B cell (primary cell): ENCODE measurements around the gene PRUNE1.

Source experiments
- EZH2 ChIP-seq: IDR thresholded peaks from 2 replicates; pipeline ENCODE4 v1.6.1; 2012; ENCODE audit warnings: borderline replicate concordance, low read depth, mild to moderate bottlenecking, moderate library complexity, low read length; ENCODE audit not compliant: insufficient read depth, poor library complexity, severe bottlenecking
- TF ChIP-seq, protein P1 (sequence below): fragments of 200-600 bp; IDR thresholded peaks from one replicate; pipeline ENCODE4 v1.8.0; 2022; ENCODE audit warnings: antibody characterized with exemption, mild to moderate bottlenecking

DNA sequence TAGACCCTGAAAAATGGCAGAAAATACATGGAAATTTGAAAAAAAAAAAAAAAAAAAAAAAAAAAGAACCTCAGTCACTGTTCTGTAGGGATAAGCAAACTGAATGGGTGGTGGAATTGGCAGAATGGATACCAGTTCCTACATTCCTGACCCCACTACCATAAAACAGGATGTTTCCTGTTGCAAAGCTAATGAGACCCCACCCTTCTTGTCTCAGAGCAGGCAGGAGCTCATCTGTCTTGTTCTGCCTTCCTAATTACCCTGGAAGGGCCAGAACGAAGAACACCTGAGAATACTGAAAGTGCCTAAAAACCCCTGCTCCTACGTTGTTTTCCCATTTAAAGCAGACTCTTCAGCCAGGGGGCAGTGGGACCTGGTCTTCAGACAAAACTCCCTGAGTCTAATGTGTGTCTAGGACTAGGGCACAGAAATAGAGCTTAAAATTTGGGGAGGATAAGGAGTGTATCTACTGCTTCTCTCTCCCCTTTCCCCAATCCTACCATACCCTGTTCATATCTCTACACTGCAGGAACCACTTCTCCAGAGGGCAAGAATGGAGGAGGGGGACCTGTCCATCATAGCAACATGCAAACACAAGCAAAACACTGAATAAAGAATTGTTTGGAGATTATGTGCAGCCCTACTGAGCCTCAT is 43.2 kb downstream of the PRUNE1 start:
- TF ChIP-seq, protein P1, sequence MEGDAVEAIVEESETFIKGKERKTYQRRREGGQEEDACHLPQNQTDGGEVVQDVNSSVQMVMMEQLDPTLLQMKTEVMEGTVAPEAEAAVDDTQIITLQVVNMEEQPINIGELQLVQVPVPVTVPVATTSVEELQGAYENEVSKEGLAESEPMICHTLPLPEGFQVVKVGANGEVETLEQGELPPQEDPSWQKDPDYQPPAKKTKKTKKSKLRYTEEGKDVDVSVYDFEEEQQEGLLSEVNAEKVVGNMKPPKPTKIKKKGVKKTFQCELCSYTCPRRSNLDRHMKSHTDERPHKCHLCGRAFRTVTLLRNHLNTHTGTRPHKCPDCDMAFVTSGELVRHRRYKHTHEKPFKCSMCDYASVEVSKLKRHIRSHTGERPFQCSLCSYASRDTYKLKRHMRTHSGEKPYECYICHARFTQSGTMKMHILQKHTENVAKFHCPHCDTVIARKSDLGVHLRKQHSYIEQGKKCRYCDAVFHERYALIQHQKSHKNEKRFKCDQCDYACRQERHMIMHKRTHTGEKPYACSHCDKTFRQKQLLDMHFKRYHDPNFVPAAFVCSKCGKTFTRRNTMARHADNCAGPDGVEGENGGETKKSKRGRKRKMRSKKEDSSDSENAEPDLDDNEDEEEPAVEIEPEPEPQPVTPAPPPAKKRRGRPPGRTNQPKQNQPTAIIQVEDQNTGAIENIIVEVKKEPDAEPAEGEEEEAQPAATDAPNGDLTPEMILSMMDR = no peak
- TF ChIP-seq EZH2 = no peak
